Mesenchymal stem cell (in vitro differentiated cells and primary cell): Measurements from ENCODE around the gene TLX1.

Source experiments
- DNase-seq: peaks from one replicate; pipeline ENCODE4 v3.0.0-alpha.2; 2013
- H2AFZ ChIP-seq: one replicate; pipeline ENCODE4 v1.6.1; 2013; ENCODE audit warnings: low read depth, mild to moderate bottlenecking, control low read depth, inconsistent platforms, low read length, moderate library complexity
- H2AK5ac ChIP-seq: 2 replicates; pipeline ENCODE4 v1.6.1; 2013; ENCODE audit warnings: low read length, moderate library complexity, mild to moderate bottlenecking, inconsistent platforms; ENCODE audit not compliant: severe bottlenecking
- H2BK120ac ChIP-seq: one replicate; pipeline ENCODE4 v1.6.1; 2013; ENCODE audit warnings: low read depth, mild to moderate bottlenecking, inconsistent platforms, low read length, moderate library complexity
- H2BK12ac ChIP-seq, 2 experiments: one replicate each; pipeline ENCODE4 v1.6.1; 2013; ENCODE audit warnings: inconsistent platforms in 2 of 2, low read length in 2 of 2, mild to moderate bottlenecking in 2 of 2, moderate library complexity in 2 of 2, control low read depth in 1 of 2
- H2BK15ac ChIP-seq: one replicate; pipeline ENCODE4 v1.6.1; 2013; ENCODE audit warnings: mild to moderate bottlenecking, low read depth, inconsistent platforms; ENCODE audit not compliant: poor library complexity, severe bottlenecking
- H2BK5ac ChIP-seq: 2 replicates; pipeline ENCODE4 v1.6.1; 2013; ENCODE audit warnings: low read depth, mild to moderate bottlenecking, low read length, control low read depth, inconsistent platforms; ENCODE audit not compliant: poor library complexity, severe bottlenecking
- H3K14ac ChIP-seq, 2 experiments: one replicate each; pipeline ENCODE4 v1.6.1; 2013; ENCODE audit warnings: inconsistent platforms in 2 of 2, low read length in 2 of 2, control low read depth in 1 of 2, mild to moderate bottlenecking in 1 of 2, moderate library complexity in 1 of 2
- H3K18ac ChIP-seq, 2 experiments: one replicate each; pipeline ENCODE4 v1.6.1; 2013; ENCODE audit warnings: inconsistent platforms in 2 of 2, low read length in 2 of 2, control low read depth in 1 of 2, low read depth in 1 of 2, mild to moderate bottlenecking in 1 of 2
- H3K23ac ChIP-seq, 2 experiments: one replicate each; pipeline ENCODE4 v1.6.1; 2013; ENCODE audit warnings: inconsistent platforms in 2 of 2, low read length in 2 of 2, mild to moderate bottlenecking in 2 of 2, moderate library complexity in 2 of 2, control low read depth in 1 of 2
- H3K27ac ChIP-seq: 2 replicates; pipeline ENCODE4 v1.5.1; 2013; ENCODE audit warnings: mild to moderate bottlenecking, moderate library complexity, low read length, control low read depth, inconsistent platforms; ENCODE audit not compliant: poor library complexity, severe bottlenecking
- H3K27me3 ChIP-seq, 2 experiments: 2 replicates each; pipeline versions ENCODE4 v1.6.1 to v1.7.0; 2013; ENCODE audit warnings: low read length in 2 of 2, mild to moderate bottlenecking in 2 of 2, moderate library complexity in 2 of 2, control low read depth in 1 of 2, inconsistent platforms in 1 of 2; ENCODE audit not compliant: control insufficient read depth in 1 of 2, insufficient read depth in 1 of 2
- H3K36me3 ChIP-seq, 2 experiments: 2 replicates each; pipeline versions ENCODE4 v1.6.1 to v1.7.0; 2013; ENCODE audit warnings: low read length in 2 of 2, control low read depth in 1 of 2, inconsistent platforms in 1 of 2, low read depth in 1 of 2, mild to moderate bottlenecking in 1 of 2; ENCODE audit not compliant: insufficient read depth in 2 of 2, control insufficient read depth in 1 of 2
- H3K4ac ChIP-seq, 2 experiments: one replicate each; pipeline ENCODE4 v1.6.1; 2013; ENCODE audit warnings: inconsistent platforms in 2 of 2, low read length in 2 of 2, mild to moderate bottlenecking in 2 of 2, moderate library complexity in 2 of 2, control low read depth in 1 of 2, low read depth in 1 of 2
- H3K4me1 ChIP-seq: 2 replicates; pipeline ENCODE4 v1.6.1; 2013; ENCODE audit warnings: low read depth, low read length, control low read depth; ENCODE audit not compliant: control insufficient read depth, insufficient read depth
- H3K4me2 ChIP-seq: 2 replicates; pipeline ENCODE4 v1.6.1; 2013; ENCODE audit warnings: low read length, mild to moderate bottlenecking, inconsistent platforms; ENCODE audit not compliant: poor library complexity, severe bottlenecking
- H3K4me3 ChIP-seq, 2 experiments: 2 replicates each; pipeline versions ENCODE4 v1.5.1 to v1.7.0; 2013; ENCODE audit warnings: low read length in 2 of 2, mild to moderate bottlenecking in 2 of 2, control low read depth in 1 of 2, low read depth in 1 of 2; ENCODE audit not compliant: insufficient read depth in 1 of 2
- H3K79me1 ChIP-seq: replicated peaks from 2 replicates; pipeline ENCODE4 v1.6.1; 2013; ENCODE audit warnings: mild to moderate bottlenecking, control low read depth, low read length, inconsistent platforms; ENCODE audit not compliant: poor library complexity, severe bottlenecking
- H3K9ac ChIP-seq: 2 replicates; pipeline ENCODE4 v1.7.0; 2013; ENCODE audit warnings: mild to moderate bottlenecking, low read length, moderate library complexity
- H3K9me3 ChIP-seq: 2 replicates; pipeline ENCODE4 v1.7.0; 2013; ENCODE audit warnings: mild to moderate bottlenecking, low read length; ENCODE audit not compliant: control insufficient read depth
- H4K8ac ChIP-seq: one replicate; pipeline ENCODE4 v1.6.1; 2013; ENCODE audit warnings: inconsistent platforms, mild to moderate bottlenecking, low read length, moderate library complexity
- H4K91ac ChIP-seq: one replicate; pipeline ENCODE4 v1.6.1; 2013; ENCODE audit warnings: mild to moderate bottlenecking, low read length, inconsistent platforms
- WGBS: methylation state at CpG from one replicate; pipeline ENCODE4 v1.1.7; 2013; ENCODE audit warnings: mixed read lengths; 5-methylcytosine and 5-hydroxymethylcytosine counted together

TLX1 gene

GRCh38 chr10:101126684-101127628 lies 4.1 kb upstream of the TLX1 start:
- Histone ChIP-seq H3K27ac (no peak overlapping the region), H2AK5ac (no peak overlapping the region), H3K23ac (no peak overlapping the region), H2AFZ (no peak overlapping the region), H3K18ac (no peak overlapping the region), H3K79me1 (no peaks in the 10 kb centered on the region), H4K8ac (no peak overlapping the region), H2BK5ac (no peak overlapping the region), H3K9ac (no peak overlapping the region), H2BK15ac (no peak overlapping the region), H3K27me3 (peaks cover 96 to 99% of the 10 kb centered on the region in 2 experiments), H2BK120ac (no peak overlapping the region), H2BK12ac (no peak overlapping the region), H3K4ac (no peak overlapping the region), H3K4me1 (peaks cover 19% of the 10 kb centered on the region), H4K91ac (no peak overlapping the region), H3K4me3 (no peak overlapping the region), H3K14ac (no peak overlapping the region), H3K4me2 (no peak overlapping the region), H3K36me3 (no peaks in the 10 kb centered on the region), H3K9me3 (no peaks in the 10 kb centered on the region)
- DNase-seq, result no peak
- 19% methylated on average over 13 of the region's 14 CpGs for WGBS

- peaks cover 20% of the 10 kb centered on the region for H3K4me1 ChIP-seq
- no peaks in the 10 kb centered on the region for H3K79me1 ChIP-seq
- no peak overlapping the region for H2BK5ac ChIP-seq
- H3K4ac ChIP-seq, result no peak overlapping the region
- H2BK12ac ChIP-seq, result no peak overlapping the region
- H2AFZ ChIP-seq, result no peak overlapping the region
- peaks cover 96 to 99% of the 10 kb centered on the region in 2 experiments for H3K27me3 ChIP-seq
- no peaks in the 10 kb centered on the region for H3K36me3 ChIP-seq
- DNase-seq, result no peak
- WGBS, result 61% methylated on average over 3 of the region's 5 CpGs
- no peak overlapping the region for H3K14ac ChIP-seq
- H3K4me2 ChIP-seq, result no peak overlapping the region
- no peak overlapping the region for H3K23ac ChIP-seq
- H3K18ac ChIP-seq, result no peak overlapping the region
- H4K91ac ChIP-seq, result no peak overlapping the region
- H3K4me3 ChIP-seq, result no peak overlapping the region
- peaks cover 3% of the 10 kb centered on the region for H3K9me3 ChIP-seq
- no peak overlapping the region for H3K27ac ChIP-seq
- H4K8ac ChIP-seq, result no peak overlapping the region
- no peak overlapping the region for H3K9ac ChIP-seq
- no peak overlapping the region for H2BK15ac ChIP-seq
- H2AK5ac ChIP-seq, result no peak overlapping the region
- H2BK120ac ChIP-seq, result no peak overlapping the region
These were observed 959 bp upstream of the TLX1 start for GRCh38 chr10:101130141-101130540.

- H3K4me3 ChIP-seq, result no peak overlapping the region
- H2BK12ac ChIP-seq, result no peak overlapping the region
- H2BK120ac ChIP-seq, result no peak overlapping the region
- H3K9me3 ChIP-seq, result peaks cover 3% of the 10 kb centered on the region
- H3K79me1 ChIP-seq, result no peaks in the 10 kb centered on the region
- no peak overlapping the region for H3K4me2 ChIP-seq
- H4K91ac ChIP-seq, result no peak overlapping the region
- H3K27ac ChIP-seq, result no peak overlapping the region
- peaks cover 96 to 99% of the 10 kb centered on the region in 2 experiments for H3K27me3 ChIP-seq
- 5% methylated on average over 37 of the region's 39 CpGs for WGBS
- no peaks in the 10 kb centered on the region for H3K36me3 ChIP-seq
- H2BK5ac ChIP-seq, result no peak overlapping the region
- H2AK5ac ChIP-seq, result no peak overlapping the region
- peaks cover 24% of the 10 kb centered on the region for H3K4me1 ChIP-seq
- H4K8ac ChIP-seq, result no peak overlapping the region
- no peak overlapping the region for H3K4ac ChIP-seq
- DNase-seq, result no peak
- H3K14ac ChIP-seq, result no peak overlapping the region
- H2BK15ac ChIP-seq, result no peak overlapping the region
- no peak overlapping the region for H2AFZ ChIP-seq
- H3K9ac ChIP-seq, result no peak overlapping the region
- H3K18ac ChIP-seq, result no peak overlapping the region
- H3K23ac ChIP-seq, result no peak overlapping the region
These were observed 999 bp downstream of the TLX1 start for GRCh38 chr10:101131962-101132635.
